Panc1 (cell line): ENCODE data around the gene CFAP410. TPM values are rescaled to one million over a fixed set of nuclear protein-coding genes. Genes with fewer than 3 reads are reported as not detected.

Experiments
- ATAC-seq: fragments of 200-7000 bp; cut with Tn5 transposase; 2 replicates; pipeline ENCODE4 v1.9.1; 2020; ENCODE audit warnings: mild to moderate bottlenecking, moderate library complexity
- BruUV-seq: library from RNA; stranded (reverse); fragments of 400-500 nt; replicated peaks from 2 replicates; lab custom pipeline; 2021; lab: Mats Ljungman, UMichigan
- CTCF ChIA-PET: fragments of 300-600 bp; sonication (Branson Sonifier 250); formaldehyde crosslinking; loops from one replicate; lab custom pipeline; 2022; ENCODE audit warnings: antibody characterized with exemption; lab: Charles Lee
- POLR2A ChIA-PET: fragments of 300-600 bp; sonication (Branson Sonifier 250); formaldehyde crosslinking; loops from one replicate; lab custom pipeline; 2022; ENCODE audit warnings: antibody characterized with exemption; lab: Charles Lee
- DNase-seq: peaks from one replicate; pipeline ENCODE4 v3.0.0-alpha.2; 2010; ENCODE audit warnings: low read depth, low spot score
- H3K27ac ChIP-seq: 2 replicates; pipeline ENCODE4 v1.5.1; 2011; ENCODE audit warnings: mild to moderate bottlenecking, low read length, inconsistent platforms
- H3K27me3 ChIP-seq: fragments of 200-500 bp; sonication (Bioruptor generic); 2 replicates; pipeline ENCODE4 v1.6.0; 2014; ENCODE audit warnings: low read length, inconsistent platforms; ENCODE audit not compliant: control insufficient read depth, insufficient read depth
- H3K36me3 ChIP-seq: fragments of 200-500 bp; sonication (Bioruptor generic); 2 replicates; pipeline ENCODE4 v1.5.1; 2014; ENCODE audit warnings: inconsistent platforms, mild to moderate bottlenecking, low read length, moderate library complexity; ENCODE audit not compliant: control insufficient read depth, insufficient read depth
- H3K4me1 ChIP-seq: 2 replicates; pipeline ENCODE4 v1.5.1; 2011; ENCODE audit warnings: inconsistent platforms, mild to moderate bottlenecking, low read length, moderate library complexity; ENCODE audit not compliant: control insufficient read depth, insufficient read depth
- H3K4me3 ChIP-seq, 2 experiments: 2 replicates each; pipeline ENCODE4 v1.5.1; 2011 to 2012; ENCODE audit warnings: low read depth in 2 of 2, low read length in 2 of 2, mild to moderate bottlenecking in 2 of 2, inconsistent platforms in 1 of 2, moderate library complexity in 1 of 2
- H3K9me3 ChIP-seq: fragments of 200-500 bp; sonication (Bioruptor generic); 2 replicates; pipeline ENCODE4 v1.5.1; 2014; ENCODE audit warnings: low read depth, mild to moderate bottlenecking, inconsistent platforms, low read length, moderate library complexity; ENCODE audit not compliant: control insufficient read depth, insufficient read depth
- POLR2AphosphoS5 ChIP-seq: IDR thresholded peaks from 2 replicates; pipeline ENCODE4 v1.6.1; 2012; ENCODE audit warnings: mild to moderate bottlenecking, low read depth, low read length, moderate library complexity
- SIN3A ChIP-seq: IDR thresholded peaks from 2 replicates; pipeline ENCODE4 v1.6.1; 2012; ENCODE audit warnings: low read depth, mild to moderate bottlenecking, low read length, moderate library complexity, borderline replicate concordance; ENCODE audit not compliant: insufficient read depth
- TCF7L2 ChIP-seq: IDR thresholded peaks from 2 replicates; pipeline ENCODE4 v1.6.1; 2011; ENCODE audit warnings: mild to moderate bottlenecking, low read depth, low read length, inconsistent platforms
- in situ Hi-C: cut with HindIII; loops from 2 replicates; pipeline ENCODE4 v1.10.0; 2016; ENCODE audit warnings: low sequenced_read_pairs, low pct_unique_long_range_greater_than_20kb
- intact Hi-C: fragments of 100-400 bp; cut with micrococcal nuclease; formaldehyde crosslinking; loops from one replicate; pipeline ENCODE4 v1.10.0; 2022; ENCODE audit not compliant: unreplicated experiment
- total RNA-seq: library from RNA; stranded (reverse); gene quantifications from one replicate; pipeline ENCODE4 v1.2.1, GENCODE V29; 2021; ENCODE audit not compliant: unreplicated experiment
- TF ChIP-seq, protein P1 (sequence below): fragments of 450-650 bp; IDR thresholded peaks from 2 replicates; pipeline ENCODE4 v1.5.1; 2017; ENCODE audit warnings: mild to moderate bottlenecking
- TF ChIP-seq, protein P2 (sequence below), 2 experiments: IDR thresholded peaks; 2 replicates each; pipeline ENCODE4 v1.6.1; 2011 to 2012; ENCODE audit warnings: low read depth in 2 of 2, control low read depth in 1 of 2, low read length in 1 of 2, mild to moderate bottlenecking in 1 of 2, moderate library complexity in 1 of 2; ENCODE audit not compliant: insufficient read depth in 1 of 2

The CFAP410 gene
- total RNA-seq, 1 experiment from 2014 or later, result 11.8 TPM

DNA sequence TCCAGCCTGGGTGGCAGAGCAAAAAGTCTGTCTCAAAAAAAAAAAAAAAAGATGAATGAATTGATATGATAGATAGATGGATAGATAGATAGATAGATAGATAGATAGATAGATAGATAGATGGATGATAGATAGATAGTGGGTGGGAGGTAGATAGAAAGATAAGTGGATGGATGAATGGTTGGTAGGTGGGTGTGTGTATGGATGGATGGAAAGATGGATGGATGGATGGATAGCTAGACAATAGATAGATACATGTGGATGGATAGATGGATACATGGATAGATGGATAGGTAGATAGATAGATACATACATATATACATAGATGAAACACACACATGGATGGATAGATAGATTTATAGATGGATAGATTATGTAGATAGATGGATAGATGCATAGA is 42.7 kb upstream of the CFAP410 start:
- in situ Hi-C loops, result no loop called here
- Histone ChIP-seq H3K27me3 (no peaks in the 10 kb centered on the region), H3K27ac (no peak overlapping the region), H3K4me1 (no peaks in the 10 kb centered on the region), H3K4me3 (no peak overlapping the region), H3K9me3 (no peaks in the 10 kb centered on the region), H3K36me3 (no peaks in the 10 kb centered on the region)
- DNase-seq (no peak), ATAC-seq (no peak)
- intact Hi-C loops, result no loop called here
- POLR2A ChIA-PET, result no interaction called here
- no TSS peak for BruUV-seq
- CTCF ChIA-PET, result no interaction called here
- TF ChIP-seq SIN3A, result no peak
- TF ChIP-seq, protein P1, sequence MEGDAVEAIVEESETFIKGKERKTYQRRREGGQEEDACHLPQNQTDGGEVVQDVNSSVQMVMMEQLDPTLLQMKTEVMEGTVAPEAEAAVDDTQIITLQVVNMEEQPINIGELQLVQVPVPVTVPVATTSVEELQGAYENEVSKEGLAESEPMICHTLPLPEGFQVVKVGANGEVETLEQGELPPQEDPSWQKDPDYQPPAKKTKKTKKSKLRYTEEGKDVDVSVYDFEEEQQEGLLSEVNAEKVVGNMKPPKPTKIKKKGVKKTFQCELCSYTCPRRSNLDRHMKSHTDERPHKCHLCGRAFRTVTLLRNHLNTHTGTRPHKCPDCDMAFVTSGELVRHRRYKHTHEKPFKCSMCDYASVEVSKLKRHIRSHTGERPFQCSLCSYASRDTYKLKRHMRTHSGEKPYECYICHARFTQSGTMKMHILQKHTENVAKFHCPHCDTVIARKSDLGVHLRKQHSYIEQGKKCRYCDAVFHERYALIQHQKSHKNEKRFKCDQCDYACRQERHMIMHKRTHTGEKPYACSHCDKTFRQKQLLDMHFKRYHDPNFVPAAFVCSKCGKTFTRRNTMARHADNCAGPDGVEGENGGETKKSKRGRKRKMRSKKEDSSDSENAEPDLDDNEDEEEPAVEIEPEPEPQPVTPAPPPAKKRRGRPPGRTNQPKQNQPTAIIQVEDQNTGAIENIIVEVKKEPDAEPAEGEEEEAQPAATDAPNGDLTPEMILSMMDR, result no peak
- TF ChIP-seq POLR2AphosphoS5, result no peak
- TF ChIP-seq, protein P2, sequence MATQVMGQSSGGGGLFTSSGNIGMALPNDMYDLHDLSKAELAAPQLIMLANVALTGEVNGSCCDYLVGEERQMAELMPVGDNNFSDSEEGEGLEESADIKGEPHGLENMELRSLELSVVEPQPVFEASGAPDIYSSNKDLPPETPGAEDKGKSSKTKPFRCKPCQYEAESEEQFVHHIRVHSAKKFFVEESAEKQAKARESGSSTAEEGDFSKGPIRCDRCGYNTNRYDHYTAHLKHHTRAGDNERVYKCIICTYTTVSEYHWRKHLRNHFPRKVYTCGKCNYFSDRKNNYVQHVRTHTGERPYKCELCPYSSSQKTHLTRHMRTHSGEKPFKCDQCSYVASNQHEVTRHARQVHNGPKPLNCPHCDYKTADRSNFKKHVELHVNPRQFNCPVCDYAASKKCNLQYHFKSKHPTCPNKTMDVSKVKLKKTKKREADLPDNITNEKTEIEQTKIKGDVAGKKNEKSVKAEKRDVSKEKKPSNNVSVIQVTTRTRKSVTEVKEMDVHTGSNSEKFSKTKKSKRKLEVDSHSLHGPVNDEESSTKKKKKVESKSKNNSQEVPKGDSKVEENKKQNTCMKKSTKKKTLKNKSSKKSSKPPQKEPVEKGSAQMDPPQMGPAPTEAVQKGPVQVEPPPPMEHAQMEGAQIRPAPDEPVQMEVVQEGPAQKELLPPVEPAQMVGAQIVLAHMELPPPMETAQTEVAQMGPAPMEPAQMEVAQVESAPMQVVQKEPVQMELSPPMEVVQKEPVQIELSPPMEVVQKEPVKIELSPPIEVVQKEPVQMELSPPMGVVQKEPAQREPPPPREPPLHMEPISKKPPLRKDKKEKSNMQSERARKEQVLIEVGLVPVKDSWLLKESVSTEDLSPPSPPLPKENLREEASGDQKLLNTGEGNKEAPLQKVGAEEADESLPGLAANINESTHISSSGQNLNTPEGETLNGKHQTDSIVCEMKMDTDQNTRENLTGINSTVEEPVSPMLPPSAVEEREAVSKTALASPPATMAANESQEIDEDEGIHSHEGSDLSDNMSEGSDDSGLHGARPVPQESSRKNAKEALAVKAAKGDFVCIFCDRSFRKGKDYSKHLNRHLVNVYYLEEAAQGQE (IDR thresholded peaks at IDR 0.05; ENCODE audit: insufficient read depth in 1 of 2, low read depth in 2 of 2, low read length in 1 of 2), result no peak
- no peak for TF ChIP-seq TCF7L2

DNA sequence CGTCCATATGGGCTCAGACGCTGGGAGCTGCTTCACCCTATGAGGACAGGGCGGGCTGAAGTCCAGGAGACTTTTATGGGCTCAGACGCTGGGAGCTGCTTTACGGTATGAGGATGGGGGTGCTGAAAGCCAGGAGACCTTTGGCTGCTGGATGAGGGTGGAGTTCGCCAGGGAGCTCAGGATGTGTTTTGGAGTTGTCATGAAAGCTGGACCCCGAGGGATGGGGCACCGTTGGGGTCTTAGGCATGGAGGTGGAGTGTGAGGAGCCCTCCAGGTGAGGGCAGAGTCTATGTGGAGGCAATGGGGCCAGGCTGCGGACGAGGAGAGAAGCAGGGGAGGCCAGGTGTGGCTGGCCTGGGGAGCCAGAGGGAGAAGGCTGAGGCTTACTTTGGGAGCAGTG is 41.7 kb upstream of the CFAP410 start:
- no peak overlapping the region for H3K4me3 ChIP-seq
- H3K9me3 ChIP-seq, result no peaks in the 10 kb centered on the region
- no peaks in the 10 kb centered on the region for H3K4me1 ChIP-seq
- POLR2A ChIA-PET, result no interaction called here
- CTCF ChIA-PET, result interaction anchor here (0.5 kb wide), 1 partner anchor 10 kb away, joined by 5 read pairs; no protein-coding TSS in a partner anchor
- no peak for DNase-seq
- ATAC-seq, result no peak
- no TSS peak for BruUV-seq
- no peaks in the 10 kb centered on the region for H3K27me3 ChIP-seq
- in situ Hi-C loops, result no loop called here
- TF ChIP-seq POLR2AphosphoS5, result no peak
- TF ChIP-seq, protein P2 (IDR thresholded peaks at IDR 0.05; ENCODE audit: insufficient read depth in 1 of 2, low read depth in 2 of 2, low read length in 1 of 2), result no peak
- TF ChIP-seq, protein P1, result no peak
- TF ChIP-seq TCF7L2, result no peak
- TF ChIP-seq SIN3A, result no peak
- no peaks in the 10 kb centered on the region for H3K36me3 ChIP-seq
- intact Hi-C loops, result no loop called here
- H3K27ac ChIP-seq, result no peak overlapping the region
